Measurements from ENCODE around the gene PKP3. TPM values are rescaled to one million over a fixed set of nuclear protein-coding genes. Genes with fewer than 3 reads are reported as not detected.

The PKP3 gene
- total RNA-seq, 2 experiments from 2014 or later: not detected

- intact Hi-C loops (cut with micrococcal nuclease): no loop called here
- no peak overlapping the region for H3K27ac Mint-ChIP-seq
- no peaks in the 10 kb centered on the region for H3K9me3 Mint-ChIP-seq
- peak overlapping the region; percentile 70 for H3K4me3 Mint-ChIP-seq
- CTCF ChIA-PET: interaction anchor here (0.6 to 11.1 kb wide), 2 partner anchors 63 to 393 kb away, joined by 4 to 81 read pairs; partner anchors contain the start of gene IFITM2
- DNase-seq: no peak
- H3K36me3 Mint-ChIP-seq (ENCODE audit: low read depth): no peaks in the 10 kb centered on the region
- peaks cover 25% of the 10 kb centered on the region for H3K27me3 Mint-ChIP-seq (ENCODE audit: low read depth)
- peaks cover 13% of the 10 kb centered on the region for H3K4me1 Mint-ChIP-seq (ENCODE audit: low read depth)
Observed at GRCh38 chr11:367956-368413, 26.0 kb upstream of the PKP3 start.

- H3K4me1 Mint-ChIP-seq (ENCODE audit: low read depth): peaks cover 13% of the 10 kb centered on the region
- no peaks in the 10 kb centered on the region for H3K9me3 Mint-ChIP-seq
- CTCF ChIA-PET: interaction anchor here (11.1 kb wide), 1 partner anchor 64 kb away, joined by 81 read pairs; the partner anchor contains the start of gene IFITM2
- no peaks in the 10 kb centered on the region for H3K36me3 Mint-ChIP-seq (ENCODE audit: low read depth)
- peak overlapping the region; percentile 70 for H3K4me3 Mint-ChIP-seq
- intact Hi-C loops (cut with micrococcal nuclease): no loop called here
- H3K27ac Mint-ChIP-seq: no peak overlapping the region
- H3K27me3 Mint-ChIP-seq (ENCODE audit: low read depth): peaks cover 25% of the 10 kb centered on the region
- DNase-seq: no peak
Observed at GRCh38 chr11:368414-369335, 25.3 kb upstream of the PKP3 start.

- H3K36me3 Mint-ChIP-seq (ENCODE audit: low read depth): no peaks in the 10 kb centered on the region
- no peak within 1 kb of the TSS for H3K27ac Mint-ChIP-seq
- peaks cover 25% of the 10 kb centered on the region for H3K27me3 Mint-ChIP-seq (ENCODE audit: low read depth)
- no peak for DNase-seq
- intact Hi-C loops (cut with micrococcal nuclease): no loop called here
- H3K4me1 Mint-ChIP-seq (ENCODE audit: low read depth): peaks cover 13% of the 10 kb centered on the region
- H3K9me3 Mint-ChIP-seq: no peaks in the 10 kb centered on the region
- peak within 1 kb of the TSS; percentile 70 for H3K4me3 Mint-ChIP-seq
- CTCF ChIA-PET: no interaction called here
Observed at GRCh38 chr11:369336-370018, 24.5 kb upstream of the PKP3 start, which contains the start of gene B4GALNT4. Gene B4GALNT4, plus strand, starts transcription at chr11:369499. Its CDS starts 305 bp downstream, at chr11:369804.

DNA sequence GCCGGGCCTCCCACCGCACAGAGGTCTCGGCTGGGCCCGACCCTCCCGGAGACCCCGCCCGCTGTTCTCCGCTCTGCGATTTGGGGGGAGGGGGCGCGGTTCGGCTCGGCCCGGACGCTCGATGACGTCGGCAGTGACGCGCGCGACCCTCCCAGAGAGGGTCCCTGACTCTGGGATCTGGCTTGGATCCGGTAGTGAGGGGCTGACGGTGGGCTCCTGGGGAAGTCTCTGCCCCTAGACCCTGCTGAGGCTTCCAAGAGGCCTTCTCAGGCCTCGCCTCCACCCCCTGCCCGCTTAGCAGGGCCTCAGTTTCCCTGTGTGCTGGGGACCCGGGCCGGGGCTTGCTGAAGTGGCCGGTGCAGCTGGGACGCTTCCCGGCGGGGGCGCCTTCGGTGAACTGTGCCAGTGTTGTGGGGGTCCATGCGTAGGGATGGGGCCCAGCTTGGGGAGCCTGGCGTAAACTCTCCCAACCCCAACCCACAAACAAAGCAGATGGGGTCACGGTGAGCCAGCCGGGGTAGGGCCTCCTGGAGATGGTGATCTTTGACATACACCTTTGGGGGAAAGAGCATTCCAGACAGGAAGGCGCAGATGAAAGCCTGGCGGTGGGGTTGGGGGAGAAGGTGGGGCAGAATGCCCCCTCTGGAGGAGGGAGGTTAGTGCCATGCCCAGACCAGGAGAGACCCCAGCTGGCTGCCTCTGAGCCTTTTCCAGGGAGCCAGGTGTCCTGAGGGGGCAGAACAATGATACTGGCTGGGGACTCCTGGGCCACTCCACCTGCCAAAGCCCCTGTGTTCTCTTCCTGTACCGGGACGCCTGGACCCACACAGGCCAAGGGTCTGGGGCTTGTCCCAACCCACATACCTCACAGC, 23.7 kb upstream of the PKP3 start:
- Mint-ChIP-seq H3K4me1 (ENCODE audit: low read depth) (peaks cover 13% of the 10 kb centered on the region), H3K4me3 (peak overlapping the region; percentile 56), H3K9me3 (no peaks in the 10 kb centered on the region), H3K27me3 (ENCODE audit: low read depth) (peaks cover 25% of the 10 kb centered on the region), H3K27ac (no peak overlapping the region), H3K36me3 (ENCODE audit: low read depth) (no peaks in the 10 kb centered on the region)
- no peak for DNase-seq
- intact Hi-C loops (cut with micrococcal nuclease): no loop called here
- CTCF ChIA-PET: no interaction called here

GRCh38 chr11:371051-371450, 23.0 kb upstream of the PKP3 start:
- CTCF ChIA-PET: no interaction called here
- Mint-ChIP-seq H3K27ac (no peak overlapping the region), H3K4me1 (ENCODE audit: low read depth) (peaks cover 13% of the 10 kb centered on the region), H3K9me3 (no peaks in the 10 kb centered on the region), H3K27me3 (ENCODE audit: low read depth) (peaks cover 25% of the 10 kb centered on the region), H3K36me3 (ENCODE audit: low read depth) (no peaks in the 10 kb centered on the region), H3K4me3 (no peak overlapping the region)
- no peak for DNase-seq
- intact Hi-C loops (cut with micrococcal nuclease): no loop called here

GRCh38 chr11:371716-372590, 22.1 kb upstream of the PKP3 start:
- intact Hi-C loops (cut with micrococcal nuclease): no loop called here
- Mint-ChIP-seq H3K9me3 (no peaks in the 10 kb centered on the region), H3K4me3 (no peak overlapping the region), H3K36me3 (ENCODE audit: low read depth) (no peaks in the 10 kb centered on the region), H3K27ac (no peak overlapping the region), H3K4me1 (ENCODE audit: low read depth) (peaks cover 13% of the 10 kb centered on the region), H3K27me3 (ENCODE audit: low read depth) (peaks cover 25% of the 10 kb centered on the region)
- no peak for DNase-seq
- CTCF ChIA-PET: no interaction called here

DNA sequence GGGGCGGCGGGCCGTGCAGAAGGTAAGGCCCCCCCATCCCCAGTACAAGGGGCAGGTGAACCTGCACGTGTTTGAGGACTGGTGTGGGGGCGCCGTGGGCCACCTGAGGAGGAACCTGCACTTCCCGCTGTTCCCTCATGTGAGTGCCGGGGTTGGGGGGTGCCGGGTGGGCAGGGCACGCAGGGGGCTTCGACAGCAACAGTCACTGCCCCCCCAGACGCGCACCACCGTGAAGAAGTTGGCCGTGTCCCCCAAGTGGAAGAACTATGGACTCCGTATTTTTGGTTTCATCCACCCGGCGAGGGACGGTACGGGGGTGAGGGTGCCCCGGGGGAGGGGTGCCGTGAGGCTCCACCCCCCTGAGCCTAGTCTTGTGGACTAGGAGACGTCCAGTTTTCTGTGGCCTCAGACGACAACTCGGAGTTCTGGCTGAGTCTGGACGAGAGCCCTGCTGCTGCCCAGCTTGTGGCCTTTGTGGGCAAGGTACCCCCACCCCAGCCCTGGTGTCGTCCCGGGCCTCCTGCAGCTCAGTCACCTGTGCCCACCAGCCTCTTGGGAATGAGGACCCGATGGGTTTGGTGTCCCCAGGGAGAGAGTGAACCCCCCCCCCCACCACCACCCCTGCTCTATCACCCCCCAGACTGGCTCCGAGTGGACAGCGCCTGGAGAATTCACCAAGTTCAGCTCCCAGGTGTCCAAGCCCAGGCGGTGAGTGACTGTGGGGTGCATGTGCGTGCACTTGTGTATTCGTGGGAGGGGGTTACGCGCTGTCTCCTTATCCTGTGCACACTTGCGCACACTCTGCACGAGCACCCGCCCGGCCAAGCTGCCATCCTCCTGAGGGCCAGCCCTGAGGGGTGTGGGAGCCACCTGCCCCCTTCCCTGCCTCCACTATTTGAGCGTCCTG, 20.9 kb upstream of the PKP3 start:
- intact Hi-C loops (cut with micrococcal nuclease): no loop called here
- H3K4me1 Mint-ChIP-seq (ENCODE audit: low read depth): peaks cover 11% of the 10 kb centered on the region
- DNase-seq: no peak
- no peak overlapping the region for H3K4me3 Mint-ChIP-seq
- H3K9me3 Mint-ChIP-seq: no peaks in the 10 kb centered on the region
- H3K27ac Mint-ChIP-seq: no peak overlapping the region
- no peaks in the 10 kb centered on the region for H3K36me3 Mint-ChIP-seq (ENCODE audit: low read depth)
- CTCF ChIA-PET: no interaction called here
- H3K27me3 Mint-ChIP-seq (ENCODE audit: low read depth): peaks cover 14% of the 10 kb centered on the region

DNA sequence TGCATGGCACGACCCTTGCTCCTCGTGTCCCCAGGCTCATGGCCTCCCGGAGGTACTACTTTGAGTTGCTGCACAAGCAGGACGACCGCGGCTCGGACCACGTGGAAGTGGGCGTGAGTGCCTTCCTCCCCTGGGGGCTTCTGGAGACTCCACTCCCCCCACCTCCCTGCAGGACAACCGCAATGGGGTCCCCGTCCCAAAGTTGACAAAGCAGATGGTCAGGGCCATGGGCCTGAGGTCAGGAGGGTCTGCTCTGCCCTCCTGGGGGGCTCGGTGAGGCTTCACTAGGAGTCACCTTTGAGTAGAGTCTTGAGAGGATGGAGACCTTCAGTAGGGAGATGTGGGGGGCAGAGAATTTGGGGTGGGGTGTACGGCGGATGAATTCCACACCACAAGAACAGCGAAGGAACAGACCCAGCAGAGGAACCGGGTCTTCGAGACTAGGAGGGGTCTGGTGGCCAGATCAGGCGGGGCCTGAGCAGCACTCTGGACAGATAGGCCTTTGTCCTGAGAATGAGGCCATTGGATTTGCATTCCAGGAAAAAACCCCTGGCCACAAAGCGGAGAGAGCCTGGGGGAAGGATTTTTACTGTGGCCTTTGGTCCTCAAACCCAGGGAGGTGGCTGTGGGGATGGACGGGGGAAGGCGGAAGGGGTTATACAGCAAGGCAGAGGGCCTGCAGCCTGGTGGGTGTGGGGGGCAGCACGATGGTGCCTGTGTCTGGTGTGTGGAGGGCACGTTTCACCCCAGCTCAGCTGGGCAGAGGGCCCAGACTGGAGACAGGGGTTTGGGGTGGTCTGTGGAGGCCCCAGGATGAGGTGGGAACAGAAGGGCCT, 20.1 kb upstream of the PKP3 start:
- peaks cover 8% of the 10 kb centered on the region for H3K27me3 Mint-ChIP-seq (ENCODE audit: low read depth)
- no peak for DNase-seq
- H3K4me3 Mint-ChIP-seq: no peak overlapping the region
- intact Hi-C loops (cut with micrococcal nuclease): no loop called here
- H3K36me3 Mint-ChIP-seq (ENCODE audit: low read depth): no peaks in the 10 kb centered on the region
- H3K4me1 Mint-ChIP-seq (ENCODE audit: low read depth): peaks cover 5% of the 10 kb centered on the region
- H3K9me3 Mint-ChIP-seq: no peaks in the 10 kb centered on the region
- CTCF ChIA-PET: no interaction called here
- H3K27ac Mint-ChIP-seq: no peak overlapping the region

GRCh38 chr11:375065-376025, 18.7 kb upstream of the PKP3 start:
- CTCF ChIA-PET: no interaction called here
- H3K27ac Mint-ChIP-seq: no peak overlapping the region
- H3K9me3 Mint-ChIP-seq: no peaks in the 10 kb centered on the region
- H3K36me3 Mint-ChIP-seq (ENCODE audit: low read depth): no peaks in the 10 kb centered on the region
- DNase-seq: no peak
- no peak overlapping the region for H3K4me3 Mint-ChIP-seq
- intact Hi-C loops (cut with micrococcal nuclease): no loop called here
- peaks cover 2% of the 10 kb centered on the region for H3K4me1 Mint-ChIP-seq (ENCODE audit: low read depth)
- peaks cover 5% of the 10 kb centered on the region for H3K27me3 Mint-ChIP-seq (ENCODE audit: low read depth)

Data from activated naive CD4-positive, alpha-beta T cell treated with anti-CD3 and anti-CD28 coated beads for 36 hours (primary cell).